Measurements from ENCODE around the gene SCN4B. TPM values are rescaled to one million over a fixed set of nuclear protein-coding genes. Genes with fewer than 3 reads are reported as not detected.

The SCN4B gene
- total and polyA plus RNA-seq, 4 donors: 0.05 to 0.67 (median 0.42) TPM; not detected in 1

DNA sequence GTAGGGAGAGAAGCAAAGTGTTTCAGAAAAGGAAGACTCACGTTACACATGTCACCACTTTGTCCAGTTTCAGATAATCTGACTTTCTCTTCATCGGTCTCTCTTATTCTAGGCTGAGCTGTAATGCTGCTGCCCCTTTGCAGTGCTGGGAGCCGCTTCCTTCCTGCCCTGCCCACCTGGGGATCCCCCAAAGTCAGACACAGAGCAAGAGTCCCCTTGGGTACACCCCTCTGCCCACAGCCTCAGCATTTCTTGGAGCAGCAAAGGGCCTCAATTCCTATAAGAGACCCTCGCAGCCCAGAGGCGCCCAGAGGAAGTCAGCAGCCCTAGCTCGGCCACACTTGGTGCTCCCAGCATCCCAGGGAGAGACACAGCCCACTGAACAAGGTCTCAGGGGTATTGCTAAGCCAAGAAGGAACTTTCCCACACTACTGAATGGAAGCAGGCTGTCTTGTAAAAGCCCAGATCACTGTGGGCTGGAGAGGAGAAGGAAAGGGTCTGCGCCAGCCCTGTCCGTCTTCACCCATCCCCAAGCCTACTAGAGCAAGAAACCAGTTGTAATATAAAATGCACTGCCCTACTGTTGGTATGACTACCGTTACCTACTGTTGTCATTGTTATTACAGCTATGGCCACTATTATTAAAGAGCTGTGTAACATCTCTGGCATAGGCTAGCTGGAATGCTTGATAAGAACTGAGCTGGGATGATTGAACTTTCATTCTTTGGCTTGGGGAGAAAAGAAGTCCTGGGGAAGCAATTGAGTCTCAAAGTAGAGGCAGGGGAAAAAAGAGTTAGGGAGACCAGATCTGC, 34.6 kb downstream of the SCN4B start (continued):
- TF ChIP-seq, protein P1, sequence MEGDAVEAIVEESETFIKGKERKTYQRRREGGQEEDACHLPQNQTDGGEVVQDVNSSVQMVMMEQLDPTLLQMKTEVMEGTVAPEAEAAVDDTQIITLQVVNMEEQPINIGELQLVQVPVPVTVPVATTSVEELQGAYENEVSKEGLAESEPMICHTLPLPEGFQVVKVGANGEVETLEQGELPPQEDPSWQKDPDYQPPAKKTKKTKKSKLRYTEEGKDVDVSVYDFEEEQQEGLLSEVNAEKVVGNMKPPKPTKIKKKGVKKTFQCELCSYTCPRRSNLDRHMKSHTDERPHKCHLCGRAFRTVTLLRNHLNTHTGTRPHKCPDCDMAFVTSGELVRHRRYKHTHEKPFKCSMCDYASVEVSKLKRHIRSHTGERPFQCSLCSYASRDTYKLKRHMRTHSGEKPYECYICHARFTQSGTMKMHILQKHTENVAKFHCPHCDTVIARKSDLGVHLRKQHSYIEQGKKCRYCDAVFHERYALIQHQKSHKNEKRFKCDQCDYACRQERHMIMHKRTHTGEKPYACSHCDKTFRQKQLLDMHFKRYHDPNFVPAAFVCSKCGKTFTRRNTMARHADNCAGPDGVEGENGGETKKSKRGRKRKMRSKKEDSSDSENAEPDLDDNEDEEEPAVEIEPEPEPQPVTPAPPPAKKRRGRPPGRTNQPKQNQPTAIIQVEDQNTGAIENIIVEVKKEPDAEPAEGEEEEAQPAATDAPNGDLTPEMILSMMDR (IDR thresholded peaks at IDR 0.05; ENCODE audit: low read depth, low read length, missing input control): no peak
- TF ChIP-seq, protein P2, sequence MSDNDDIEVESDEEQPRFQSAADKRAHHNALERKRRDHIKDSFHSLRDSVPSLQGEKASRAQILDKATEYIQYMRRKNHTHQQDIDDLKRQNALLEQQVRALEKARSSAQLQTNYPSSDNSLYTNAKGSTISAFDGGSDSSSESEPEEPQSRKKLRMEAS (IDR thresholded peaks at IDR 0.05): no peak
- TF ChIP-seq TAF1 (conservative IDR thresholded peaks at IDR 0.05) (no peak), JUND (IDR thresholded peaks at IDR 0.05) (no peak), SP1 (IDR thresholded peaks at IDR 0.05) (no peak), HNF4G (IDR thresholded peaks at IDR 0.05) (no peak), EGR1 (IDR thresholded peaks at IDR 0.05; ENCODE audit: low read depth in 2 of 2) (no peak), HNF4A (conservative IDR thresholded peaks at IDR 0.05) (no peak), FOXA2 (IDR thresholded peaks at IDR 0.05) (no peak), RXRA (IDR thresholded peaks at IDR 0.05) (no peak), NR2F2 (IDR thresholded peaks at IDR 0.05) (no peak), FOXA1 (IDR thresholded peaks at IDR 0.05) (no peak), RAD21 (IDR thresholded peaks at IDR 0.05) (no peak), GABPA (IDR thresholded peaks at IDR 0.05 in 1 of 2, conservative IDR thresholded peaks at IDR 0.05 in 1 of 2) (no peak), YY1 (IDR thresholded peaks at IDR 0.05) (no peak)

DNA sequence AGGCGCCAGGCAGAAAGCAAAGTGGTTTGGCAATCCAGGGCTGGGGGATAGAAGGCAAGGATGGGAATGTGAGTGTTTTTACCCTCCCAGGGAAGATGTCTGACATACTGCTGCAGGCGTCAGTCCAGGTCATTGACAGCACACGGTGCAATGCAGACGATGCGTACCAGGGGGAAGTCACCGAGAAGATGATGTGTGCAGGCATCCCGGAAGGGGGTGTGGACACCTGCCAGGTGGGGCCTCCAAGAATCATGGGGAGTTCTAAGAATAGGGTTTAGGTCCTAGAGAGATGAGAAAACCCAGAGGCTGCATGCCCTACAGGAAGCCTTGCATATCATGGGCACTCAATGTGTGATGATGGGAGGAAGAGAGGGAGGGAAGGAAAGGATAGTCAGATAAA, 37.6 kb downstream of the SCN4B start:
- no peak for DNase-seq (ENCODE audit: low spot score)
- Histone ChIP-seq H3K36me3 (ENCODE audit: control insufficient read depth in 4 of 4, insufficient read depth in 3 of 4, low read depth in 1 of 4, low read length in 3 of 4) (no peaks in the 10 kb centered on the region), H3K27ac (ENCODE audit: low read depth in 1 of 2, low read length in 2 of 2) (no peak overlapping the region), H3K4me1 (ENCODE audit: control insufficient read depth in 4 of 4, insufficient read depth in 4 of 4, low read length in 3 of 4) (no peaks in the 10 kb centered on the region), H3K27me3 (ENCODE audit: control insufficient read depth in 4 of 4, insufficient read depth in 4 of 4, low read length in 3 of 4) (no peaks in the 10 kb centered on the region), H3K4me3 (ENCODE audit: low read depth in 1 of 3, low read length in 3 of 3) (no peak overlapping the region), H3K9ac (ENCODE audit: low read depth in 1 of 2, low read length in 2 of 2) (no peak overlapping the region), H3K9me3 (ENCODE audit: control insufficient read depth in 4 of 4, low read length in 3 of 4) (no peaks in the 10 kb centered on the region)
- WGBS: 94% methylated on average over 7 of the region's 7 CpGs
- TF ChIP-seq TAF1 (conservative IDR thresholded peaks at IDR 0.05) (no peak), FOXA1 (IDR thresholded peaks at IDR 0.05) (no peak), HNF4A (conservative IDR thresholded peaks at IDR 0.05) (no peak), RAD21 (IDR thresholded peaks at IDR 0.05) (no peak), NR2F2 (IDR thresholded peaks at IDR 0.05) (no peak), JUND (IDR thresholded peaks at IDR 0.05) (no peak)
- TF ChIP-seq, protein P2 (IDR thresholded peaks at IDR 0.05): no peak
- TF ChIP-seq, protein P1 (IDR thresholded peaks at IDR 0.05; ENCODE audit: low read depth, low read length, missing input control): no peak
- TF ChIP-seq, protein P3, sequence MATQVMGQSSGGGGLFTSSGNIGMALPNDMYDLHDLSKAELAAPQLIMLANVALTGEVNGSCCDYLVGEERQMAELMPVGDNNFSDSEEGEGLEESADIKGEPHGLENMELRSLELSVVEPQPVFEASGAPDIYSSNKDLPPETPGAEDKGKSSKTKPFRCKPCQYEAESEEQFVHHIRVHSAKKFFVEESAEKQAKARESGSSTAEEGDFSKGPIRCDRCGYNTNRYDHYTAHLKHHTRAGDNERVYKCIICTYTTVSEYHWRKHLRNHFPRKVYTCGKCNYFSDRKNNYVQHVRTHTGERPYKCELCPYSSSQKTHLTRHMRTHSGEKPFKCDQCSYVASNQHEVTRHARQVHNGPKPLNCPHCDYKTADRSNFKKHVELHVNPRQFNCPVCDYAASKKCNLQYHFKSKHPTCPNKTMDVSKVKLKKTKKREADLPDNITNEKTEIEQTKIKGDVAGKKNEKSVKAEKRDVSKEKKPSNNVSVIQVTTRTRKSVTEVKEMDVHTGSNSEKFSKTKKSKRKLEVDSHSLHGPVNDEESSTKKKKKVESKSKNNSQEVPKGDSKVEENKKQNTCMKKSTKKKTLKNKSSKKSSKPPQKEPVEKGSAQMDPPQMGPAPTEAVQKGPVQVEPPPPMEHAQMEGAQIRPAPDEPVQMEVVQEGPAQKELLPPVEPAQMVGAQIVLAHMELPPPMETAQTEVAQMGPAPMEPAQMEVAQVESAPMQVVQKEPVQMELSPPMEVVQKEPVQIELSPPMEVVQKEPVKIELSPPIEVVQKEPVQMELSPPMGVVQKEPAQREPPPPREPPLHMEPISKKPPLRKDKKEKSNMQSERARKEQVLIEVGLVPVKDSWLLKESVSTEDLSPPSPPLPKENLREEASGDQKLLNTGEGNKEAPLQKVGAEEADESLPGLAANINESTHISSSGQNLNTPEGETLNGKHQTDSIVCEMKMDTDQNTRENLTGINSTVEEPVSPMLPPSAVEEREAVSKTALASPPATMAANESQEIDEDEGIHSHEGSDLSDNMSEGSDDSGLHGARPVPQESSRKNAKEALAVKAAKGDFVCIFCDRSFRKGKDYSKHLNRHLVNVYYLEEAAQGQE (IDR thresholded peaks at IDR 0.05): no peak
- TF ChIP-seq, protein P4, sequence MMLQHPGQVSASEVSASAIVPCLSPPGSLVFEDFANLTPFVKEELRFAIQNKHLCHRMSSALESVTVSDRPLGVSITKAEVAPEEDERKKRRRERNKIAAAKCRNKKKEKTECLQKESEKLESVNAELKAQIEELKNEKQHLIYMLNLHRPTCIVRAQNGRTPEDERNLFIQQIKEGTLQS (IDR thresholded peaks at IDR 0.05): no peak
